Naive B cell (primary cell): ENCODE results near the gene TMEM167A. TPM values are rescaled to one million over a fixed set of nuclear protein-coding genes. Genes with fewer than 3 reads are reported as not detected.

Experiments used
- ATAC-seq, 2 donors: fragments of 150-1000 bp; cut with Tn5 transposase; 2 replicates each; pipeline ENCODE4 v1.10.0; 2021; ENCODE audit warnings: low read depth in 2 of 2, mild to moderate bottlenecking in 2 of 2, moderate library complexity in 2 of 2
- DNase-seq: peaks from one replicate; pipeline ENCODE4 v3.0.0; 2022
- H3K27ac Mint-ChIP-seq, 6 donors: one replicate each; pipeline ENCODE4 v1.8.0; 2020 to 2022; ENCODE audit warnings: mild to moderate bottlenecking in 6 of 6, mixed read lengths in 6 of 6, moderate library complexity in 5 of 6, inconsistent platforms in 2 of 6
- H3K27me3 Mint-ChIP-seq, 3 donors: one replicate each; pipeline ENCODE4 v1.8.0; 2021 to 2022; ENCODE audit warnings: mixed read lengths in 3 of 3, mild to moderate bottlenecking in 1 of 3
- H3K36me3 Mint-ChIP-seq, 2 donors: one replicate each; pipeline ENCODE4 v1.8.0; 2020 to 2022; ENCODE audit warnings: mixed read lengths in 2 of 2, inconsistent platforms in 1 of 2, mild to moderate bottlenecking in 1 of 2
- H3K4me1 Mint-ChIP-seq, 3 donors: one replicate each; pipeline ENCODE4 v1.8.0; 2020 to 2022; ENCODE audit warnings: mixed read lengths in 3 of 3, inconsistent platforms in 1 of 3, mild to moderate bottlenecking in 1 of 3, moderate library complexity in 1 of 3
- H3K4me3 Mint-ChIP-seq, 8 donors: one replicate each; pipeline ENCODE4 v1.8.0; 2020 to 2022; ENCODE audit warnings: mild to moderate bottlenecking in 8 of 8, mixed read lengths in 8 of 8, moderate library complexity in 8 of 8, inconsistent platforms in 2 of 8
- H3K9me3 Mint-ChIP-seq, 7 donors: one replicate each; pipeline ENCODE4 v1.8.0; 2020 to 2022; ENCODE audit warnings: mixed read lengths in 7 of 7, mild to moderate bottlenecking in 5 of 7, inconsistent platforms in 2 of 7, moderate library complexity in 1 of 7
- polyA plus RNA-seq, 6 donors: library from polyadenylated mRNA; unstranded; fragments of 300-500 nt; fragmentation: Illumina TruSeq; gene quantifications; one replicate each; pipeline ENCODE4 v1.2.3, GENCODE V29; 2021; ENCODE audit warnings: low read depth in 6 of 6

Gene TMEM167A
- polyA plus RNA-seq, 6 donors from 2014 or later, result 50.8 to 88.1 (median 60.9) TPM

- peaks cover 6 to 18% of the 10 kb centered on the region in 2 donors for H3K36me3 Mint-ChIP-seq
- DNase-seq (no peak), ATAC-seq (no peak)
- peaks cover under 1 to 10% (median 5%) of the 10 kb centered on the region in 7 donors for H3K9me3 Mint-ChIP-seq
- no peaks in the 10 kb centered on the region for H3K4me1 Mint-ChIP-seq
- no peak overlapping the region for H3K27ac Mint-ChIP-seq
- H3K27me3 Mint-ChIP-seq, result no peaks in the 10 kb centered on the region
- no peak overlapping the region for H3K4me3 Mint-ChIP-seq
Observed at GRCh38 chr5:83099001-83099400, 21.8 kb upstream of the TMEM167A start.

GRCh38 chr5:83097689-83098231 lies 20.6 kb upstream of the TMEM167A start:
- Mint-ChIP-seq H3K27ac (peak overlapping the region in 1 of 6 donors; percentile 8), H3K4me1 (peaks cover 2 to 5% (median 3%) of the 10 kb centered on the region in 3 donors), H3K36me3 (peaks cover 14 to 19% of the 10 kb centered on the region in 2 donors), H3K4me3 (no peak overlapping the region), H3K27me3 (no peaks in the 10 kb centered on the region), H3K9me3 (peaks cover 5 to 23% (median 17%) of the 10 kb centered on the region in 7 donors)
- no peak for DNase-seq
- ATAC-seq, result no peak

GRCh38 chr5:83096660-83097339 lies 19.6 kb upstream of the TMEM167A start:
- H3K36me3 Mint-ChIP-seq, result peaks cover 18 to 28% of the 10 kb centered on the region in 2 donors
- H3K27ac Mint-ChIP-seq, result no peak overlapping the region
- peaks cover 11 to 14% (median 12%) of the 10 kb centered on the region in 3 donors for H3K4me1 Mint-ChIP-seq
- H3K9me3 Mint-ChIP-seq, result peaks cover 5 to 32% (median 22%) of the 10 kb centered on the region in 7 donors
- no peak overlapping the region for H3K4me3 Mint-ChIP-seq
- no peak for ATAC-seq
- no peaks in the 10 kb centered on the region for H3K27me3 Mint-ChIP-seq
- DNase-seq, result no peak

- Mint-ChIP-seq H3K36me3 (peaks cover 18 to 32% of the 10 kb centered on the region in 2 donors), H3K4me3 (no peak overlapping the region), H3K9me3 (peaks cover 5 to 35% (median 22%) of the 10 kb centered on the region in 7 donors), H3K4me1 (peaks cover 12 to 16% (median 13%) of the 10 kb centered on the region in 3 donors), H3K27me3 (no peaks in the 10 kb centered on the region), H3K27ac (no peak overlapping the region)
- no peak for DNase-seq
- no peak for ATAC-seq
Observed at GRCh38 chr5:83095957-83096539, 18.9 kb upstream of the TMEM167A start.

GRCh38 chr5:83095163-83095956 lies 18.2 kb upstream of the TMEM167A start:
- peaks cover 5 to 41% (median 24%) of the 10 kb centered on the region in 7 donors for H3K9me3 Mint-ChIP-seq
- peaks cover 18 to 36% of the 10 kb centered on the region in 2 donors for H3K36me3 Mint-ChIP-seq
- peaks cover 12 to 16% (median 13%) of the 10 kb centered on the region in 3 donors for H3K4me1 Mint-ChIP-seq
- H3K27me3 Mint-ChIP-seq, result no peaks in the 10 kb centered on the region
- no peak overlapping the region for H3K27ac Mint-ChIP-seq
- no peak overlapping the region for H3K4me3 Mint-ChIP-seq
- ATAC-seq (no peak), DNase-seq (no peak)

- H3K9me3 Mint-ChIP-seq, result peaks cover 5 to 43% (median 26%) of the 10 kb centered on the region in 7 donors
- no peak overlapping the region for H3K4me3 Mint-ChIP-seq
- H3K27me3 Mint-ChIP-seq, result no peaks in the 10 kb centered on the region
- H3K36me3 Mint-ChIP-seq, result peaks cover 18 to 39% of the 10 kb centered on the region in 2 donors
- ATAC-seq (no peak), DNase-seq (no peak)
- peaks cover 12 to 16% (median 13%) of the 10 kb centered on the region in 3 donors for H3K4me1 Mint-ChIP-seq
- peak overlapping the region in 1 of 6 donors; percentile 22 for H3K27ac Mint-ChIP-seq
Observed at GRCh38 chr5:83093692-83094091, 16.5 kb upstream of the TMEM167A start.

- no peak for ATAC-seq
- H3K4me1 Mint-ChIP-seq, result peaks cover 12 to 16% (median 13%) of the 10 kb centered on the region in 3 donors
- no peaks in the 10 kb centered on the region for H3K27me3 Mint-ChIP-seq
- H3K27ac Mint-ChIP-seq, result peak overlapping the region in 2 of 6 donors; percentile 20 to 60
- DNase-seq, result no peak
- H3K36me3 Mint-ChIP-seq, result peaks cover 18 to 39% of the 10 kb centered on the region in 2 donors
- H3K4me3 Mint-ChIP-seq, result peak overlapping the region in 3 of 8 donors; percentile 9 to 22 (median 17)
- H3K9me3 Mint-ChIP-seq, result peaks cover 5 to 43% (median 26%) of the 10 kb centered on the region in 7 donors
Observed at GRCh38 chr5:83092619-83093018, 15.4 kb upstream of the TMEM167A start.

GRCh38 chr5:83090169-83090568 lies 13.0 kb upstream of the TMEM167A start:
- H3K9me3 Mint-ChIP-seq, result peaks cover 5 to 43% (median 26%) of the 10 kb centered on the region in 7 donors
- no peak overlapping the region for H3K27ac Mint-ChIP-seq
- H3K36me3 Mint-ChIP-seq, result peaks cover 18 to 30% of the 10 kb centered on the region in 2 donors
- peaks cover 12 to 17% (median 16%) of the 10 kb centered on the region in 3 donors for H3K4me1 Mint-ChIP-seq
- no peaks in the 10 kb centered on the region for H3K27me3 Mint-ChIP-seq
- no peak for ATAC-seq
- no peak overlapping the region for H3K4me3 Mint-ChIP-seq
- DNase-seq, result no peak

- ATAC-seq (no peak), DNase-seq (no peak)
- H3K4me1 Mint-ChIP-seq, result peaks cover 0 to 4% (median 0%) of the 10 kb centered on the region in 3 donors
- H3K27ac Mint-ChIP-seq, result no peak overlapping the region
- H3K4me3 Mint-ChIP-seq, result no peak overlapping the region
- H3K27me3 Mint-ChIP-seq, result no peaks in the 10 kb centered on the region
- peaks cover 0 to 7% of the 10 kb centered on the region in 2 donors for H3K36me3 Mint-ChIP-seq
- peaks cover 0 to 3% (median 0%) of the 10 kb centered on the region in 7 donors for H3K9me3 Mint-ChIP-seq
Observed at GRCh38 chr5:83085106-83085505, 7.9 kb upstream of the TMEM167A start.

GRCh38 chr5:83084336-83084735 lies 7.1 kb upstream of the TMEM167A start:
- no peak for ATAC-seq
- Mint-ChIP-seq H3K4me3 (no peak overlapping the region), H3K27ac (no peak overlapping the region), H3K4me1 (peaks cover 0 to 4% (median 0%) of the 10 kb centered on the region in 3 donors), H3K9me3 (no peaks in the 10 kb centered on the region), H3K36me3 (peaks cover 0 to 7% of the 10 kb centered on the region in 2 donors), H3K27me3 (no peaks in the 10 kb centered on the region)
- DNase-seq, result no peak

GRCh38 chr5:83082750-83083149 lies 5.6 kb upstream of the TMEM167A start:
- Mint-ChIP-seq H3K9me3 (no peaks in the 10 kb centered on the region), H3K4me3 (peak overlapping the region in 2 of 8 donors; percentile 7 to 44), H3K4me1 (peaks cover 4 to 9% (median 8%) of the 10 kb centered on the region in 3 donors), H3K27ac (no peak overlapping the region), H3K27me3 (no peaks in the 10 kb centered on the region), H3K36me3 (peaks cover 0 to 7% of the 10 kb centered on the region in 2 donors)
- no peak for ATAC-seq
- DNase-seq, result no peak

GRCh38 chr5:83077662-83078261 lies 568 bp upstream of the TMEM167A start:
- Mint-ChIP-seq H3K36me3 (peaks cover 10 to 14% of the 10 kb centered on the region in 2 donors), H3K27me3 (no peaks in the 10 kb centered on the region), H3K27ac (peak overlapping the region; percentile 96 to 99 (median 98)), H3K4me1 (peaks cover 31 to 57% (median 41%) of the 10 kb centered on the region in 3 donors), H3K9me3 (no peaks in the 10 kb centered on the region), H3K4me3 (peak overlapping the region; percentile 95 to 100 (median 98))
- peak; percentile 1 for ATAC-seq
- no peak for DNase-seq

GRCh38 chr5:83072966-83073365 lies 4.2 kb downstream of the TMEM167A start:
- Mint-ChIP-seq H3K36me3 (peaks cover 7 to 15% of the 10 kb centered on the region in 2 donors), H3K27me3 (no peaks in the 10 kb centered on the region), H3K9me3 (no peaks in the 10 kb centered on the region), H3K4me3 (peak overlapping the region in 2 of 8 donors; percentile 22 to 42), H3K4me1 (peaks cover 39 to 68% (median 58%) of the 10 kb centered on the region in 3 donors), H3K27ac (no peak overlapping the region)
- no peak for ATAC-seq
- DNase-seq, result no peak
